ENCODE measurements around the gene C10orf105. TPM values are rescaled to one million over a fixed set of nuclear protein-coding genes. Genes with fewer than 3 reads are reported as not detected.
A peak's percentile ranks its signal among the peaks of the same experiment; 100 is the strongest.

C10orf105 gene
- total RNA-seq, 1 experiment from 2014 or later = not detected

DNA sequence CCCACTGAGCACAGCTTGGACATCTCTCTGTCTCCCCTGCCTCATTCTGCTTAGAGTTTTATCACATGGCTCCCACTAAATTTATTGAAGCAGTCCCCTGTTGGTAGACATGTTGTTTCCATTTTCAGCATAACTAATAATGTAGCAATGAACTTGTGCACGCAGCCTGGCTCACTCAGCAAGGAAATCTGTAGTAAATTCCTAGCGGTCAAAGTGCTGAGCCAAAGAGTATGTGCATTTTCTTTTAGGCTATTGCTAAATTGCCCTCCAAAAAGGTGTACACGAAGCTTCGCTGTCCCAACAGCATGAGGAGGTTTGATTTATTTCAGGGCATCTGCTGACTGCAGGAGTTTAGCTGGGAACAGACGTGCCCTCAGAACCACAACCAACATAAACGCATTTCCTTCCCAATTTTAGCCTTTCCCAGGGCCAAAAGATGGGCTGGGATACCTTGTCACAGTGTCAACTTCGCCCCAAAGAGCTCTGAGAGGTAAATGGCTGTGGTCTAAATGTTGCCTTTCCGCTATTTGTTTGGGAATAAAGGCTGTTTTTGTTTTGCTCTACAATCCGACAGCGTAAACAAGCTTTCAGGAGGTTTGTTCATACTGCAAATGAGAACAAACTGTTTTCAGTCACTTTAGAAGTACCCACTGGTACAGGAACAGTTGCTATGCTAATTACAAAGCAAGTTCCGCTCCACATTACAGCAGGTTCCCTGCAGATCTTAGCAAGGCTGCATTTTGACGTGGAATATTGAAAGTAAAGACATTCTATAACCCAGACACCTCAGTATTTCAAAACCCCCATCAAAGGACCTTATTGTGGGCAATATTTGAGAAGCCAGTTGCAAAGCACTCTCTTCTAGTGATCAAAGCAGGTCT lies 37.0 kb upstream of the C10orf105 start:
- peaks cover 39% of the 10 kb centered on the region for H3K4me1 ChIP-seq
- no TSS peak for BruUV-seq (replicated peaks)
- CTCF ChIA-PET = interaction anchor here (0.7 to 2.1 kb wide), 3 partner anchors 10 to 303 kb away, joined by 3 to 10 read pairs (median 9); partner anchors contain the start of gene VSIR
- Mint-ChIP-seq H3K36me3 (ENCODE audit: insufficient read depth, unreplicated experiment) (peaks cover 14% of the 10 kb centered on the region), H3K4me1 (ENCODE audit: low read depth, unreplicated experiment) (peaks cover 46% of the 10 kb centered on the region), H3K27me3 (ENCODE audit: insufficient read depth, unreplicated experiment) (no peaks in the 10 kb centered on the region), H3K27ac (ENCODE audit: unreplicated experiment) (no peak overlapping the region), H3K9me3 (ENCODE audit: unreplicated experiment) (no peaks in the 10 kb centered on the region), H3K4me3 (ENCODE audit: unreplicated experiment) (no peak overlapping the region)
- no peaks in the 10 kb centered on the region for H3K9me3 ChIP-seq
- intact Hi-C loops (cut with micrococcal nuclease; ENCODE audit: unreplicated experiment) = no loop called here
- H3K27me3 ChIP-seq (replicated peaks; ENCODE audit: control insufficient read depth, insufficient read depth, low read length) = no peaks in the 10 kb centered on the region
- POLR2A ChIA-PET = no interaction called here
- TF ChIP-seq, protein P1, sequence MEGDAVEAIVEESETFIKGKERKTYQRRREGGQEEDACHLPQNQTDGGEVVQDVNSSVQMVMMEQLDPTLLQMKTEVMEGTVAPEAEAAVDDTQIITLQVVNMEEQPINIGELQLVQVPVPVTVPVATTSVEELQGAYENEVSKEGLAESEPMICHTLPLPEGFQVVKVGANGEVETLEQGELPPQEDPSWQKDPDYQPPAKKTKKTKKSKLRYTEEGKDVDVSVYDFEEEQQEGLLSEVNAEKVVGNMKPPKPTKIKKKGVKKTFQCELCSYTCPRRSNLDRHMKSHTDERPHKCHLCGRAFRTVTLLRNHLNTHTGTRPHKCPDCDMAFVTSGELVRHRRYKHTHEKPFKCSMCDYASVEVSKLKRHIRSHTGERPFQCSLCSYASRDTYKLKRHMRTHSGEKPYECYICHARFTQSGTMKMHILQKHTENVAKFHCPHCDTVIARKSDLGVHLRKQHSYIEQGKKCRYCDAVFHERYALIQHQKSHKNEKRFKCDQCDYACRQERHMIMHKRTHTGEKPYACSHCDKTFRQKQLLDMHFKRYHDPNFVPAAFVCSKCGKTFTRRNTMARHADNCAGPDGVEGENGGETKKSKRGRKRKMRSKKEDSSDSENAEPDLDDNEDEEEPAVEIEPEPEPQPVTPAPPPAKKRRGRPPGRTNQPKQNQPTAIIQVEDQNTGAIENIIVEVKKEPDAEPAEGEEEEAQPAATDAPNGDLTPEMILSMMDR (IDR thresholded peaks at IDR 0.05; ENCODE audit: insufficient read depth in 1 of 2, low read depth in 1 of 2, low read length in 1 of 2, severe bottlenecking in 1 of 2, unreplicated experiment in 1 of 2) = no peak
- no peak overlapping the region for H3K4me3 ChIP-seq (ENCODE audit: low read depth, low read length)
- no peak for DNase-seq
- peaks cover 3% of the 10 kb centered on the region; the same call in 1 of the 2 replicates for H3K36me3 ChIP-seq (ENCODE audit: control insufficient read depth, insufficient read depth, low read length)

DNA sequence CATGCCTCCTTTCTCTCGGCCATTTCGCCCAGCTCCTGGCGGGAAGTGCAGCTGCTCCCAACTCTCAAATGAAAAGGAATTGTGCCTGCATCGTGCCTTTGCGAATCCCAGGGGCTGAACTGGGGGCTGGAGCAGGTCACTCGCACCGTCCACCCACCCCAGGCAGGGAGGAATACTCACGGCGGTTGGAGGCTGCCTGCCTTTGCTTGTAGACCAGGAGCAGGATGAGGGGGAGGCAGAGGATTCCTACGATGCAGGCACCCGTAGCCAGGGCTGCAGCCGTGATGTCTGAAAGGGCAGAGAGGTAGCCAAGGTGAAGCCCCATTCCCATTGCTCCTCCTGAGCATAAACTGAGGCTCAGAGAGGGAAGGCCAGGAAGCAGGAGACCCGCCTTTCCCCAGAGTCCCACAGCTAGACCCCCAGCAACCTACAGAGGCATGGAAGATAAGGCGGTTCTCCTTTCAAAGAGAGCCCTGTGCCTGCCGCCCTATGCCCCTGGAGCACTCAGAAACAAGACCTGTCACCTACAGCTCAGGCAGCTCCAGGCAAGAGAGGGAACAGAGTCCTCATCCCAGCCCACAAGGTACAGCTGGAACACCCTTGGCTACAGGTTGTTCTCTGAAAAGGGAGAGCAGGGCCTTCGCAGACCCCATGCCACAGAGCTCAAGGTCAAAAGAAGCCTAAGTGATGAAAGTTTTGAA lies 35.8 kb upstream of the C10orf105 start:
- BruUV-seq (replicated peaks) = no TSS peak
- ChIA-PET POLR2A (no interaction called here), CTCF (interaction anchor here (1.5 to 1.7 kb wide), 2 partner anchors 12 to 19 kb away, joined by 9 to 12 read pairs; partner anchors contain the start of gene VSIR)
- peaks cover 1% of the 10 kb centered on the region; the same call in 1 of the 2 replicates for H3K36me3 ChIP-seq (ENCODE audit: control insufficient read depth, insufficient read depth, low read length)
- Mint-ChIP-seq H3K4me3 (ENCODE audit: unreplicated experiment) (no peak overlapping the region), H3K27me3 (ENCODE audit: insufficient read depth, unreplicated experiment) (no peaks in the 10 kb centered on the region), H3K4me1 (ENCODE audit: low read depth, unreplicated experiment) (peaks cover 42% of the 10 kb centered on the region), H3K36me3 (ENCODE audit: insufficient read depth, unreplicated experiment) (peaks cover 16% of the 10 kb centered on the region), H3K27ac (ENCODE audit: unreplicated experiment) (peak overlapping the region; percentile 80), H3K9me3 (ENCODE audit: unreplicated experiment) (no peaks in the 10 kb centered on the region)
- no peaks in the 10 kb centered on the region for H3K9me3 ChIP-seq
- intact Hi-C loops (cut with micrococcal nuclease; ENCODE audit: unreplicated experiment) = no loop called here
- no peak overlapping the region for H3K4me3 ChIP-seq (ENCODE audit: low read depth, low read length)
- TF ChIP-seq, protein P1 (IDR thresholded peaks at IDR 0.05; ENCODE audit: insufficient read depth in 1 of 2, low read depth in 1 of 2, low read length in 1 of 2, severe bottlenecking in 1 of 2, unreplicated experiment in 1 of 2) = no peak
- peaks cover 39% of the 10 kb centered on the region for H3K4me1 ChIP-seq
- no peak for DNase-seq
- no peaks in the 10 kb centered on the region for H3K27me3 ChIP-seq (replicated peaks; ENCODE audit: control insufficient read depth, insufficient read depth, low read length)

DNA sequence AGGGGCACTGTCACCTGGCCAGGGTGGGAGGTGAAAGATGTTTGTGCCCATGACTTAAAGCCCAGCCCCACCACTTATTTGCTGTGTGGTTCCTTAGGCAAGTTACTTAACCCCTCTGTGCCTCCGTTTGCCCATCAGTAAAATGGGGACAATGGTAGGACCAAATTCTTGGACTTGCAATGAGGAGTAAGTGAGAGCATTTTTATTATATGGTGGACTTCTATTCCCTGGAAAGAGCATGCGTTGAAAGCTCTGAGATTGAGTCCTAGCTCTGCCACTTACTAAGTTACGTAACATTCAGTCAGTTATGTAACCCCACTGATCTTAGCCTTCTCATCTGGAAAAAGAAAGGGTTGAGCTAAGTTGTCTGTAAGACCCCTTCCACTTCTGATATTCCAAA lies 35.0 kb upstream of the C10orf105 start:
- H3K27me3 Mint-ChIP-seq (ENCODE audit: insufficient read depth, unreplicated experiment) = no peaks in the 10 kb centered on the region
- CTCF ChIA-PET = interaction anchor here (1.5 to 1.7 kb wide), 2 partner anchors 12 to 19 kb away, joined by 9 to 12 read pairs; partner anchors contain the start of gene VSIR
- Histone ChIP-seq H3K9me3 (no peaks in the 10 kb centered on the region), H3K27me3 (replicated peaks; ENCODE audit: control insufficient read depth, insufficient read depth, low read length) (no peaks in the 10 kb centered on the region), H3K4me3 (ENCODE audit: low read depth, low read length) (no peak overlapping the region), H3K36me3 (ENCODE audit: control insufficient read depth, insufficient read depth, low read length) (peaks cover 1% of the 10 kb centered on the region; the same call in 1 of the 2 replicates), H3K4me1 (peaks cover 39% of the 10 kb centered on the region)
- no peaks in the 10 kb centered on the region for H3K9me3 Mint-ChIP-seq (ENCODE audit: unreplicated experiment)
- H3K36me3 Mint-ChIP-seq (ENCODE audit: insufficient read depth, unreplicated experiment) = peaks cover 22% of the 10 kb centered on the region
- H3K4me1 Mint-ChIP-seq (ENCODE audit: low read depth, unreplicated experiment) = peaks cover 40% of the 10 kb centered on the region
- POLR2A ChIA-PET = no interaction called here
- intact Hi-C loops (cut with micrococcal nuclease; ENCODE audit: unreplicated experiment) = no loop called here
- DNase-seq = no peak
- TF ChIP-seq, protein P1 (IDR thresholded peaks at IDR 0.05; ENCODE audit: insufficient read depth in 1 of 2, low read depth in 1 of 2, low read length in 1 of 2, severe bottlenecking in 1 of 2, unreplicated experiment in 1 of 2) = no peak
- H3K27ac Mint-ChIP-seq (ENCODE audit: unreplicated experiment) = peak overlapping the region; percentile 88
- no TSS peak for BruUV-seq (replicated peaks)
- H3K4me3 Mint-ChIP-seq (ENCODE audit: unreplicated experiment) = no peak overlapping the region
